HepG2 (cell line): ENCODE measurements around the gene PIGV. TPM values are rescaled to one million over a fixed set of nuclear protein-coding genes. Genes with fewer than 3 reads are reported as not detected.
A peak's percentile ranks its signal among the peaks of the same experiment; 100 is the strongest.

Experiments
- ATAC-seq: fragments of 200-7000 bp; cut with Tn5 transposase; 3 replicates; pipeline ENCODE4 v1.9.1; 2020; ENCODE audit warnings: mild to moderate bottlenecking, moderate library complexity
- BruUV-seq: library from RNA; stranded (reverse); fragments of 400-500 nt; replicated peaks from 2 replicates; lab custom pipeline; 2021; lab: Mats Ljungman, UMichigan
- CTCF ChIA-PET: fragments of 300-600 bp; formaldehyde crosslinking; extraction: SDS; loops from one replicate; lab custom pipeline; 2021; ENCODE audit warnings: low total read pairs, inconsistent platforms, low intra/inter-chr PET ratio; lab: Yijun Ruan, JAX
- POLR2A ChIA-PET: fragments of 350-600 bp; sonication (Branson Sonifier 250); formaldehyde crosslinking; loops from one replicate; lab custom pipeline; 2020; ENCODE audit warnings: antibody characterized with exemption, inconsistent platforms; lab: Yijun Ruan, JAX
- DNase-seq: peaks from one replicate; pipeline ENCODE4 v3.0.0-alpha.2; 2015; ENCODE audit warnings: low spot score
- FAIRE-seq: peaks from 3 replicates; lab custom pipeline; 2011; peaks lifted over from hg19 to GRCh38; lab: Jason Lieb, UNC
- H2AFZ ChIP-seq: one replicate; pipeline ENCODE4 v1.6.1; 2011; ENCODE audit warnings: low read length, inconsistent platforms
- H3K27ac ChIP-seq: fragments of 300-600 bp; 3 replicates; pipeline ENCODE4 v1.8.0; 2011; ENCODE audit warnings: mixed run types, mild to moderate bottlenecking, mixed read lengths, low read length, inconsistent platforms; ENCODE audit not compliant: insufficient read depth; ENCODE audit errors: extremely low read length
- H3K27me3 ChIP-seq, 2 experiments: fragments of 200-600 bp in 1 of 2; 2 replicates in 1 of 2; 3 replicates in 1 of 2; pipeline versions ENCODE4 v1.6.0 to v1.8.0; 2011; ENCODE audit warnings: low read length in 2 of 2, mild to moderate bottlenecking in 2 of 2, moderate library complexity in 2 of 2, inconsistent platforms in 1 of 2; ENCODE audit not compliant: insufficient read depth in 2 of 2, control insufficient read depth in 1 of 2
- H3K36me3 ChIP-seq, 2 experiments: fragments of 200-600 bp in 1 of 2; replicated peaks in 1 of 2; 2 replicates in 1 of 2; 3 replicates in 1 of 2; pipeline versions ENCODE4 v1.5.1 to v1.8.0; 2011; ENCODE audit warnings: low read length in 2 of 2, inconsistent platforms in 1 of 2; ENCODE audit not compliant: insufficient read depth in 2 of 2, control insufficient read depth in 1 of 2
- H3K4me1 ChIP-seq: 2 replicates; pipeline ENCODE4 v1.5.1; 2012; ENCODE audit warnings: low read length, inconsistent platforms; ENCODE audit not compliant: insufficient read depth
- H3K4me2 ChIP-seq: 2 replicates; pipeline ENCODE4 v1.6.0; 2011; ENCODE audit warnings: low read depth, low read length, inconsistent platforms
- H3K4me3 ChIP-seq, 3 experiments: fragments of 200-600 bp in 1 of 3; sonication (generic), shearing (Covaris generic) in 1 of 3; replicated peaks in 1 of 3; 2 replicates each; pipeline ENCODE4 v1.5.1; 2011 to 2016; ENCODE audit warnings: low read length in 3 of 3, inconsistent platforms in 2 of 3, low read depth in 2 of 3, mild to moderate bottlenecking in 2 of 3, control low read depth in 1 of 3, mixed read lengths in 1 of 3; ENCODE audit not compliant: insufficient read depth in 1 of 3
- H3K79me2 ChIP-seq: one replicate; pipeline ENCODE4 v1.6.1; 2011; ENCODE audit warnings: low read length, inconsistent platforms; ENCODE audit not compliant: insufficient read depth
- H3K9ac ChIP-seq: 2 replicates; pipeline ENCODE4 v1.6.0; 2011; ENCODE audit warnings: mild to moderate bottlenecking, low read depth, low read length, inconsistent platforms; ENCODE audit not compliant: insufficient read depth
- H3K9me3 ChIP-seq: 2 replicates; pipeline ENCODE4 v1.5.1; 2012; ENCODE audit warnings: mild to moderate bottlenecking, low read length
- H4K20me1 ChIP-seq: 2 replicates; pipeline ENCODE4 v1.6.0; 2011; ENCODE audit warnings: inconsistent platforms, mild to moderate bottlenecking, low read length, moderate library complexity; ENCODE audit not compliant: insufficient read depth
- FOSL1 ChIP-seq: sonication (generic); formaldehyde crosslinking; IDR thresholded peaks from 2 replicates; pipeline ENCODE4 v1.9.0; 2021; ENCODE audit warnings: missing genetic modification reagents, borderline replicate concordance
- GLMP ChIP-seq: sonication (generic); formaldehyde crosslinking; IDR thresholded peaks from 2 replicates; pipeline ENCODE4 v1.9.0; 2021; ENCODE audit warnings: missing genetic modification reagents, mild to moderate bottlenecking, borderline replicate concordance
- GZF1 ChIP-seq: sonication (generic); formaldehyde crosslinking; IDR thresholded peaks from 2 replicates; pipeline ENCODE4 v1.5.1; 2020; ENCODE audit warnings: mild to moderate bottlenecking, missing genetic modification reagents
- KLF16 ChIP-seq, 2 experiments: sonication (generic) in 1 of 2; formaldehyde crosslinking in 1 of 2; IDR thresholded peaks; 2 replicates each; pipeline versions ENCODE4 v1.6.1 to v1.8.0; 2016 to 2023; ENCODE audit warnings: missing genetic modification reagents in 2 of 2, missing compliant biosample characterization in 1 of 2
- NKX3-1 ChIP-seq: sonication (generic); formaldehyde crosslinking; IDR thresholded peaks from 2 replicates; pipeline ENCODE4 v1.5.0; 2020; ENCODE audit warnings: missing genetic modification reagents
- PHF21A ChIP-seq: sonication (generic); formaldehyde crosslinking; IDR thresholded peaks from 2 replicates; pipeline ENCODE4 v1.5.0; 2020; ENCODE audit warnings: mild to moderate bottlenecking, missing genetic modification reagents
- PRPF4 ChIP-seq: fragments of 200-400 bp; formaldehyde crosslinking; IDR thresholded peaks from 2 replicates; pipeline ENCODE4 v1.6.1; 2016; ENCODE audit warnings: low read length, low read depth; ENCODE audit not compliant: poor library complexity, severe bottlenecking
- RCOR2 ChIP-seq: IDR thresholded peaks from 2 replicates; pipeline ENCODE4 v1.6.1; 2016; ENCODE audit warnings: missing biosample characterization, missing genetic modification reagents
- SMAD1 ChIP-seq: sonication (generic); formaldehyde crosslinking; IDR thresholded peaks from 2 replicates; pipeline ENCODE4 v1.4.0; 2020; ENCODE audit warnings: missing genetic modification reagents, low read depth, mild to moderate bottlenecking, borderline replicate concordance
- SRSF1 ChIP-seq: fragments of 200-400 bp; formaldehyde crosslinking; optimal IDR thresholded peaks from 2 replicates; pipeline ENCODE3; 2017; ENCODE audit warnings: mild to moderate bottlenecking, low read depth, low read length, moderate library complexity
- TGIF2 ChIP-seq: IDR thresholded peaks from 2 replicates; pipeline ENCODE4 v1.6.1; 2016; ENCODE audit warnings: control low read depth, missing compliant biosample characterization
- ZBTB10 ChIP-seq: sonication (generic); formaldehyde crosslinking; IDR thresholded peaks from 2 replicates; pipeline ENCODE4 v1.4.0; 2020; ENCODE audit warnings: missing genetic modification reagents, borderline replicate concordance
- ZFP36L1 ChIP-seq: sonication (generic); formaldehyde crosslinking; IDR thresholded peaks from 2 replicates; pipeline ENCODE4 v1.8.0; 2022; ENCODE audit warnings: mild to moderate bottlenecking, missing genetic modification reagents, moderate library complexity
- ZNF207 ChIP-seq: fragments of 450-650 bp; IDR thresholded peaks from 2 replicates; pipeline ENCODE4 v1.6.1; 2016; ENCODE audit warnings: antibody characterized with exemption, borderline replicate concordance
- ZNF253 ChIP-seq: sonication (generic); formaldehyde crosslinking; IDR thresholded peaks from 2 replicates; pipeline ENCODE4 v1.8.0; 2022; ENCODE audit warnings: mild to moderate bottlenecking, missing genetic modification reagents, borderline replicate concordance
- ZNF256 ChIP-seq: sonication (generic); formaldehyde crosslinking; conservative IDR thresholded peaks from 2 replicates; pipeline ENCODE4 v1.4.0; 2020; ENCODE audit warnings: missing genetic modification reagents
- ZNF264 ChIP-seq: sonication (generic); formaldehyde crosslinking; IDR thresholded peaks from 2 replicates; pipeline ENCODE4 v1.4.0; 2020; ENCODE audit warnings: missing genetic modification reagents
- ZNF710 ChIP-seq: sonication (generic); formaldehyde crosslinking; IDR thresholded peaks from 2 replicates; pipeline ENCODE4 v1.5.0; 2020; ENCODE audit warnings: mild to moderate bottlenecking, missing genetic modification reagents, borderline replicate concordance
- WGBS: methylation state at CpG from one replicate; pipeline ENCODE4 v1.1.6; 2017; ENCODE audit warnings: low lambda C conversion rate; 5-methylcytosine and 5-hydroxymethylcytosine counted together
- in situ Hi-C: cut with HindIII; loops from 2 replicates; pipeline ENCODE4 v1.10.0; 2017; ENCODE audit warnings: low pct_unique_long_range_greater_than_20kb; ENCODE audit not compliant: extremely low pct_ligation_motif_present
- intact Hi-C: fragments of 100-400 bp; cut with micrococcal nuclease; formaldehyde crosslinking; loops from one replicate; pipeline ENCODE4 v1.10.0; 2022; ENCODE audit not compliant: unreplicated experiment
- polyA plus RNA-seq, 8 experiments: library from polyadenylated mRNA; depleted of rRNA in 3 of 8; stranded (reverse) in 7 of 8; unstranded in 1 of 8; fragments of >200 nt; fragmentation: Illumina TruSeq in 4 of 8; extraction: Trizol in 4 of 8; gene quantifications; 2 replicates each; pipeline versions ENCODE4 v1.2.1 to v1.2.3, GENCODE V29; 2011 to 2016; ENCODE audit warnings: low read depth in 4 of 8, missing spikeins in 1 of 8, mixed read lengths in 1 of 8; ENCODE audit not compliant: insufficient read depth in 1 of 8
- total RNA-seq, 5 experiments: library from RNA; depleted of rRNA; stranded (reverse); fragments of >200 nt; fragmentation: Illumina TruSeq; extraction: Trizol; gene quantifications; 2 replicates each; pipeline ENCODE4 v1.2.3, GENCODE V29; 2016; ENCODE audit warnings: low read depth in 1 of 5

Gene PIGV
- total and polyA plus RNA-seq, 2 of the 13 experiments (the other 11 are each of a cell fraction or from before 2014, with no cell fraction given): 13.5 to 22.7 TPM

GRCh38 chr1:26784023-26784871 is 3.5 kb upstream of the PIGV start:
- intact Hi-C loops: no loop called here
- FAIRE-seq: peak; percentile 100
- peak overlapping the region in 1 of 3 experiments; percentile 17; a peak in 1 of 6 replicates for H3K4me3 ChIP-seq
- TF ChIP-seq GLMP (CRISPR knock-in tag): no peak
- no peak for TF ChIP-seq ZBTB10 (CRISPR knock-in tag)
- TF ChIP-seq ZNF264 (CRISPR knock-in tag): no peak
- TF ChIP-seq ZNF253: no peak
- TF ChIP-seq TGIF2 (CRISPR knock-in tag): no peak
- peak; percentile 95 for TF ChIP-seq PHF21A (CRISPR knock-in tag)
- TF ChIP-seq SRSF1: no peak
- TF ChIP-seq GZF1 (CRISPR knock-in tag): no peak
- TF ChIP-seq FOSL1 (CRISPR knock-in tag): no peak
- no peak for TF ChIP-seq NKX3-1 (CRISPR knock-in tag)
- TF ChIP-seq PRPF4: no peak
- peak in 1 of 2 experiments; percentile 76; a peak in 1 of 4 replicates for TF ChIP-seq KLF16 (CRISPR knock-in tag; IDR thresholded peaks at IDR 0.05)
- TF ChIP-seq ZNF207: no peak
- no peak; the same call in 1 of the 2 replicates for TF ChIP-seq ZFP36L1
- peak; percentile 81; the same call in 1 of the 2 replicates for TF ChIP-seq ZNF710 (CRISPR knock-in tag)
- TF ChIP-seq ZNF256: no peak
- TF ChIP-seq RCOR2 (CRISPR knock-in tag): peak; percentile 40; the same call in 1 of the 2 replicates
- TF ChIP-seq SMAD1 (CRISPR knock-in tag): no peak

More at GRCh38 chr1:26784023-26784871, 3.5 kb upstream of the PIGV start:
- ATAC-seq: peak; percentile 76
- H3K79me2 ChIP-seq: peaks cover 8% of the 10 kb centered on the region
- H4K20me1 ChIP-seq: no peaks in the 10 kb centered on the region
- H3K9ac ChIP-seq: peak overlapping the region; percentile 22
- WGBS: 7% methylated on average over 2 of the region's 2 CpGs
- peak overlapping the region; percentile 97 for H3K27ac ChIP-seq
- peaks cover 8 to 15% of the 10 kb centered on the region in 2 experiments for H3K36me3 ChIP-seq
- peak overlapping the region; percentile 66 for H3K4me2 ChIP-seq
- in situ Hi-C loops: no loop called here
- no peaks in the 10 kb centered on the region; a peak in 1 of 5 replicates for H3K27me3 ChIP-seq
- ChIA-PET POLR2A (interaction anchor here (0.8 to 7.0 kb wide), 8 partner anchors 11 to 91 kb away, joined by 3 to 127 read pairs (median 14); partner anchors contain the start of gene ARID1A), CTCF (no interaction called here)
- peaks cover 60% of the 10 kb centered on the region for H3K4me1 ChIP-seq
- DNase-seq: peak; percentile 99
- H2AFZ ChIP-seq: no peak overlapping the region
- no TSS peak for BruUV-seq
- no peaks in the 10 kb centered on the region for H3K9me3 ChIP-seq
